ENCODE results near the gene VSTM4.

- no peak for TF ChIP-seq CTCF (conservative IDR thresholded peaks at IDR 0.05; ENCODE audit: low read length)
- TF ChIP-seq EZH2phosphoT487 (IDR thresholded peaks at IDR 0.05; ENCODE audit: borderline replicate concordance): no peak
Measured at GRCh38 chr10:49001870-49002672, 113.3 kb downstream of the VSTM4 start.

Data from Loucy (cell line).